ENCODE data around the gene COL4A3.

Gene COL4A3

DNA sequence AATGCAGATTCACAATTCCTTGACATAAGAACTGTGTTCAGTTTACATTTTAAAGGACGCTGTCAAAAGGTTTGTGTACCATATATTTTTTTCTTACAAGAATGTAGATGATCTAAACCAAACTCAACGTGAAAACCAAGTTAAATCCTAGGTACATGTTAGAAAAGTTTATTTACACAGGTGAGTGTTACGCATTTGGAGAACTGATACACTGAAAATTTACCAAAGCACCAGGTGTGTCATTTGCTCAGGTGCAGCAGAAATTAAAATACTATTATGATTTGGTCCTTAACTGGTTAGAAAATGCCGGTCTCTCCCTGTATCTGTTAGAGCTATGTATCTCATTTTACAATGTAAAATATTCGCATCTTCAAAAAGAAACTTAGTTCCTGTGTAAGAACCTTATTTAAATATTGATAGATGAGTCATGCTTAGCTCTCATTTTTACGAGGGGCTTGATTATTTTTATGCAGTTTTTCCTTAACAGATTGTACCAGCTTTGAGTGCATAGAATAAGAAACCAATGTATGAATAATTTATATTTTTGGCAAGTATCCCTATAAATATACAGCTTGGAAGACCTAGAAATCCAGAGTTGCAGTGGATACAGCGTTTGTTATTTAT is 185.7 kb downstream of the COL4A3 start:
- no peak for DNase-seq

DNA sequence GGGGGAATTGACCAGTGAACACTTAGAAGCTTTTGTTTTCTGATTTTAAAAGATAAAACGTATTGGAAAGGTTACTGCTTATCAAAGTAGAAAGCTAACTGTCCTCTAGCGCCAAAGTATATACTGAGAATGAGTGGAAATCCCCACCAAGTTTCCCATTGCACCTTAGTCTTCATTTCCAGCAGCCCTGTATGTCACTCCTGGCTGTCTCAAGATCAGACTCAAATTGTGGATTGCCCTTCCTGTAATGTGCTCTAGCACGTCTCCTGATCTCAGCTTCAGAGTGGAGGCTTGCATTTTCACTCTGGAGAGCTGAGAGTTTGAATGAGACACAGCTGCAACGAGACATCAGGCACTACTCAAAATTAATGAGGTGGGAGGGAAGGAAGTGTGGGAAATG is 187.2 kb downstream of the COL4A3 start:
- no peak for DNase-seq

DNA sequence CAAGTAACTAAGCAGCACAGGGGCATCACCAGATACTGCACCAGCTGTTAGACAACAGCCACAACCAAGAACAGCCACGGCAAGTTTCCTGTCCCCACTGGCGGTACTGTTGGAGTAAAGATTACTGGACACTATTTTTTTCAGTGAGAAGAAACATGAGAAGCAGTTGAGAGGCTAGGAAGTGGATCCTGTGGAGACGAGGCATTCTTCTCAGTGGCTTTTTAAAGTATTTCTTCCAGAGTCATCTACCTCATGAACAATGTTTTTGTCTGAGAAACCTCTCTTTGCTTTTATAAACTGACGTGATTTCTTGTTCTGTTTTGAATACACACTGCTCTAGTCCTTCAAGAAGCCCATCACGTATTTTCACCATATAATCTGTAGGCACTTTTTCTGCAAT is 195.9 kb downstream of the COL4A3 start:
- no peak for DNase-seq

DNA sequence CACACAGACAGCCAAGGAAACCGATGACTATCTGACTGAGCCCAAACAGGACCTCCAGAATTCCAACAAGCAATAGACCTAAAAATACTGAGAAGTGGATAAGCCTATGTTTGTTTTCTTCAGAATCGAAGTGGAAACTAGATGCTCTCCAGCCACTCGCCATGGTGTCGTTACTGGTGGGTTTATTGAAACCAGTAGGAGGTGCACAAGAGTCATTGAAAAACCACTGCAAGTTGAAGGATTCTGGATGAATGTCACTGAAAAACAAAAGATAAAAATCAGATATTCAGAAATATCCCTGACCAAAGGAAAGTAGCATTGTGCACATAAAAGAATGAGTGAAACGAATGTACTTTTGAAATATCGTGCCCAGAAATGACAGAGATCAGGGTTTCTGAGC is 199.3 kb downstream of the COL4A3 start:
- no peak for DNase-seq
